NB4 (cell line): ENCODE measurements around the gene POMP.

Experiments
- MYC ChIP-seq: IDR thresholded peaks from 2 replicates; pipeline ENCODE4 v1.6.1; 2011; ENCODE audit warnings: low read depth, low read length
- POLR2A ChIP-seq: IDR thresholded peaks from 2 replicates; pipeline ENCODE4 v1.6.1; 2011; ENCODE audit warnings: mild to moderate bottlenecking; ENCODE audit not compliant: insufficient read length; ENCODE audit errors: extremely low read depth
- TF ChIP-seq, protein P1 (sequence below): IDR thresholded peaks from one replicate; pipeline ENCODE4 v1.5.1; 2012; ENCODE audit warnings: low read depth, low read length
- TF ChIP-seq, protein P2 (sequence below): IDR thresholded peaks from 2 replicates; pipeline ENCODE4 v1.6.1; 2011; ENCODE audit warnings: low read depth, low read length

DNA sequence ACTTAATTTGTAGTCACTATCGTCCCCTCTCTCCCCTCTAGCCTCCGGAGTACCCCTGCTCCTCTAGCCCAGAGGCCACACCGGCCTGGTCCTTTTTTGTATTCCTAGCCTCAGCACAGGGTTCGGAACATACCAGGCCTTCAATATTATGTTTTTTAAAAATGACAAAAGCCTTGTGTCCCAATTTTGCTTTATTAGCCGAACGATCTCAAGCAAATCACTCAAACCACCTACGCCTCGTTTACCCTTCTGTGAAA, 463 bp upstream of the POMP start:
- TF ChIP-seq, protein P1, sequence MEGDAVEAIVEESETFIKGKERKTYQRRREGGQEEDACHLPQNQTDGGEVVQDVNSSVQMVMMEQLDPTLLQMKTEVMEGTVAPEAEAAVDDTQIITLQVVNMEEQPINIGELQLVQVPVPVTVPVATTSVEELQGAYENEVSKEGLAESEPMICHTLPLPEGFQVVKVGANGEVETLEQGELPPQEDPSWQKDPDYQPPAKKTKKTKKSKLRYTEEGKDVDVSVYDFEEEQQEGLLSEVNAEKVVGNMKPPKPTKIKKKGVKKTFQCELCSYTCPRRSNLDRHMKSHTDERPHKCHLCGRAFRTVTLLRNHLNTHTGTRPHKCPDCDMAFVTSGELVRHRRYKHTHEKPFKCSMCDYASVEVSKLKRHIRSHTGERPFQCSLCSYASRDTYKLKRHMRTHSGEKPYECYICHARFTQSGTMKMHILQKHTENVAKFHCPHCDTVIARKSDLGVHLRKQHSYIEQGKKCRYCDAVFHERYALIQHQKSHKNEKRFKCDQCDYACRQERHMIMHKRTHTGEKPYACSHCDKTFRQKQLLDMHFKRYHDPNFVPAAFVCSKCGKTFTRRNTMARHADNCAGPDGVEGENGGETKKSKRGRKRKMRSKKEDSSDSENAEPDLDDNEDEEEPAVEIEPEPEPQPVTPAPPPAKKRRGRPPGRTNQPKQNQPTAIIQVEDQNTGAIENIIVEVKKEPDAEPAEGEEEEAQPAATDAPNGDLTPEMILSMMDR = no peak
- TF ChIP-seq, protein P2, sequence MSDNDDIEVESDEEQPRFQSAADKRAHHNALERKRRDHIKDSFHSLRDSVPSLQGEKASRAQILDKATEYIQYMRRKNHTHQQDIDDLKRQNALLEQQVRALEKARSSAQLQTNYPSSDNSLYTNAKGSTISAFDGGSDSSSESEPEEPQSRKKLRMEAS = no peak
- TF ChIP-seq POLR2A (no peak), MYC (no peak)
